ENCODE measurements around the gene FHIT.

The FHIT gene

DNA sequence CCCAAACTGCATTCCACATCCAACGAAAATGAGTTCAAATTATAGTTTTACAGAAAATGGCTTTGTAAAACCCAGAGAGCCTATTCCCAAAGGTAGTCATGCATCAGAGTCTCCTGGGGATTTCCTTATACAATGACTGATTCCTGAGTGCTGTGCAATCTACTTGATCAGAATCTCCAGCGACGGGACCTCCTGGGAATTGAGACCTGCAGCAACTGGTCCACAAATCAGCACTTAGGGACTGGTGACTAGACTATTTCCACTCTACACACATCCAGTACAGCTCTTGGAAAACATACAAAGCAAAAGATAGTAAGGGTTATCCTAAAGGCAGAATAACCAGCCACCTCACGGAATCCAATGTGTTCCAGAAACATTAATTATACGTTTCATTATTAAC, 1330.4 kb downstream of the FHIT start:
- no peak for DNase-seq (ENCODE audit: low read depth in 2 of 3, low spot score in 1 of 3)

DNA sequence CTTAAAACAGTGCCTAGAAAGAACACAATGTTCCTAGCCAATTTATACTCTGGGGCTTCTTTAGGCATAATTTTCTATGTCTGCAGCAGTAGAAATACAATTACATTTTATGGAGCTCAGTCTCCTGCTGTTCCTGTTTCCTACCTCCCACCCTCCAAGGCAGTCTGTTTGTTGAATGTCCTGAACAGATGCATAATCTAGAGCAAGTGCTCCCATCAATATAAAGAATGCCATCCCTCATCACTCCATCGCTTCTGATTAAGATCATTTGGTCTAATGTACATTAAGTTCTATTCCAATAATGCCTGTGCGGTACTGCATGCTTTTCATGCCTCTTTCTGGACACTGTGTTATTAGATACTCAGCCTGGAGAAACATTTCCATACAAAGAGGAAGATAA, 1331.7 kb downstream of the FHIT start:
- no peak for DNase-seq (ENCODE audit: low read depth in 2 of 3, low spot score in 1 of 3)

DNA sequence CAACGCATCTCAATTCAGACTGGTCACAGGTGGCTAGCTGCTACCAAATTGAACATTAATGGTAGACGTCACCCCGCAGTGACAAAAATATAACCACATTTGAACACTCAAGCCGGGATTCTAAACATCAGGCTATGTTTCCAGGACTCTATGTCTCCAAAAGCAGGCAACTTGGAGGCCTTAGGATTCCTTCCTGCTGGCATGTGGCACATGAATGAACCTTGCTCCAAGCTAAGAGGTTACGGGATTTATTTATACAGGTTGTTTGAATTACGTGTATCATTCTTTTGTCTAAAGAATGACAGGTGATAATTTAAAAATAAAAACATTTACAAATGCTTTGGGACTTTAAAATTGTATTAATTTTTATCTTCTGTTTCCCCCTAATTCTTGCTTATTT, 1337.0 kb downstream of the FHIT start:
- no peak for DNase-seq (ENCODE audit: low read depth in 2 of 3, low spot score in 1 of 3)

DNA sequence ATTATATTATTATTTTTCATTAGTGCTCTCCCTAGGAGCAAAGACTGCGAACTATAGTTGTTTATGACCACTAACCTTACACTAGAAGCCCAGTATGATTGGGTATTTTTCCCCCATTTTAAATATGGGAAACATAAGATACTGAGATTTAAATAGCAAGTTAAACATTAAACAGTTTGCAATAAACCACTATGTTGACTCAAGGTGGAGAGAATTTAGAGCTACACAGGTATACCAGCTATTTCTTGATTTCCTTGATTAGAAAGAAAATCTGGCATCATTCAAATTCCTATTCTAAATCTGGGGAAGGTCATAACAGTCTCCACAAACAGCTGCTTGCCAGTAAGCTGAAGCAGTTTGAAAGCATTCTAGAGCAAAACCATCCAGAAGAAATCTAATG, 1337.6 kb downstream of the FHIT start:
- DNase-seq (ENCODE audit: low read depth in 2 of 3, low spot score in 1 of 3), result no peak

DNA sequence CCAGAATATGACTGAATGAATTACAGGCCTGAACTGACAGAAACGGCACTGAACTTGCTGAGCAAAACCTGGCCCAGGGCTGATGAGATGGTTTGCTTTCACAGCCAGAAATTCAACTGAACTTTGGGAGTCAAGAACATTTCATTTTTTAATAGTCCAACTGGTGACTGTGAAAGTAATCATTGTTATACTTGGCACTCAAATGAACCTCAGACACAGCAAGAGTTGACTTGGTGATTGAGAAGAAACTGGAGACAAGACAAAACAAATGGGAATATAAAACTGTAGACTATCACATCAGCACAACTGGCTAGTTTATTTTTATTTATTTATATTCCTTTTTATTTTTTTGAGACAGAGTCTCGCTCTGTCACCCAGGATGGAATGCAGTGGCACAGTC, 1342.6 kb downstream of the FHIT start:
- no peak for DNase-seq (ENCODE audit: low read depth in 2 of 3, low spot score in 1 of 3)

DNA sequence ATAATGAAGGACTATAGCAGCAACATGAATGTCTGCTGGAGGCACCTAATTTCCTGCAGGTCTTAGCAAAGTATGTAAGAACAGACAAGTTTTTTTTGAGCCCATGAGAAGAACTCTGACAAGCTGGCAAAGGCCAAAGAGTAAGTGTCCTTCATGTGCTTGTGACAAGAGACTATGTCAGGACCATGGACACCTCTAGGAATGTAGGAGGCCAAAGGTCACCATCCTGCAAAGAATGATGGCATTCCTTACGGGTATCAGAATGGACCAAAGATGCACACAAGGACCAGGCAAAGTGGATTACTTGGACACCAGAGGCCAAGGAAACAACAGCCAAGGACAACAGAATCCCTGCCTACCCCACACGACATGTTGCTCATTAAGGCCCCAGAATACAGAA, 1343.0 kb downstream of the FHIT start:
- DNase-seq (ENCODE audit: low read depth in 2 of 3, low spot score in 1 of 3), result no peak

DNA sequence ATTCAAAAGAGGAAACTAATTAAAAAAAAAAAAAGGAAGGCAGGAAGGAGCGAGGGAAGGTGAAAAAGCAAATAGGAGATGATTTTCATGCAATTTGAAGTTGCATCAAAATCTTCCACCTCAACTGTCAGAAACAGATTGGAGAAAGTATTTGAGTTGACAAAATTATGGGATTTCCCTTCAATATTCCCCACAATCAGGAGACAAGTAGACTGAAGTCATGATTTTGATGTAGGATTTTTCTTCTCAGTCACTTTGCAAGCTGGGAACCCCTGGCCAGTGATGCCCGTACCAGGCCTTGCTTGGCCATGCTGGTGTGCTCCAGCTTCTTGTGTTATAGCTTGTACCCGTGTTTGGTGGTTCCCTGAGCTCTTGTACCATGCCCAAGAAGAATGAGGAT, 1347.0 kb downstream of the FHIT start:
- DNase-seq (ENCODE audit: low read depth in 2 of 3, low spot score in 1 of 3), result no peak

DNA sequence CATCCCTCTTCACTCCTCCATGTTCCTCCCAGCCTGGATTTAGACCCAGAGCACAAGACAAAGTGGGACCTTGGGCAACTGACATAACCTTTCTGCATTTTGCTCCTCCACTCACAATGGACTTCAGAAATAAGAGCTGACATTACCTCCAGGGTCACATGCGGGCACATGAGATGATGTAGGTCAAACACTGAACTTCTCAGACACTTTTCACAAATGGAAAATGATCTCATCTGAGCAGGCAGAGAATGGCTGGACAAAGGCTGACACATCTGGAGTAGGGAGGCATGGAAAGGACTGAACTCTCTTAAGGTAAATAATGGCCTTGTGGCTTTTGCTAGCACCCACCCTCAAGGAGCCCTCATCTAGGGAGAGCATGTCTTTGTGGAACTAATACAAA, 1352.2 kb downstream of the FHIT start:
- no peak for DNase-seq (ENCODE audit: low read depth in 2 of 3, low spot score in 1 of 3)

DNA sequence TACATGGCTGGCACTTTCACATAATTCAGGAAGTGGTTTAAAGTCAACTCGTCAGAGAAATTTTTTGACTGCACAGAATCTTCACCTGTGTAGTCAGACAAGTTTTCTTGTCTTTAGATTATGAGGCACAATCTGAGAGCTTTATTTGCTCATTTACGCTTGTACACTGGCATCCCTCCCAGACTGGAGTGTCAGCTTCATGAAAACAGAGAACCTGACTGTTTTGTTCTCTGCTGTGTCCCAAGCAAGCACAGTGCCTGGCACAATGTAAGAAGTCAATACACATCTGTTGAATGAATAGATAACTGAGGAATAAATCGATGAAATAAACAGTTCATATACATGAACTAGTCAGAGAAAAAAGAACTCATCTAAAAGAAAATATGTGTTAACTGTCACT, 1355.3 kb downstream of the FHIT start:
- no peak for DNase-seq (ENCODE audit: low read depth in 2 of 3, low spot score in 1 of 3)

DNA sequence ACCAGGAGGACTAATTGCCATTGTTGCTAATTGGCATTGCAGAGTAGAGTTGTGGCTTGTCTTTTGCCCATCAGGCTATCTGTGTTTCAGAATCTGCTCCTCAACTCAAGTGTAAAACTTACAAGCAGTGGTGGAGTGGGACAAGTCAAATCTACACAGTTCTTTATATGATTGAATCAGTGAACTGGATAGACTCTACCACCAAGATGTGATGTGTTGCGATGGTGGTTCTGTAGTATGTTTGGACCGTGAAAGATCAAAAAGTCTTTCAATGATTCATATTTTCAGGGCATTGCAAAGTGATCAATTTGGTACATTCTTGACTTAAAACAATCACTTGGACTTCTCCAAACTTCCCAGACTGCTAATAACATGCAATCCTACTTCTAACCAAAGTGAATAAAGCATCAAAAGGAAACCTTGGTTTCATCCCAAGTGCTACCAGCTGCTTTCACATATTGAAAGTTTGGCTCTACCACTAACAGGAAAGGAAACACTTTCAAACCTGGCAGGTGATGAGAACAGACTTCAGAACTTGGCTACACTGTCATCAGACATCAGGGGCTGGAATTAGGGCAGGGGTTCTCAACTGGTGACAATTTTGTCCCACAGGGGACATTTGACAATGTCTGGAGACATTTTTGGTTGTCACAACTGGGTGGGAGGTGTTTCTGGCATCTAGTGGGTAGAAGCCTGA, 1356.7 kb downstream of the FHIT start:
- DNase-seq (ENCODE audit: low read depth in 2 of 3, low spot score in 1 of 3), result no peak

DNA sequence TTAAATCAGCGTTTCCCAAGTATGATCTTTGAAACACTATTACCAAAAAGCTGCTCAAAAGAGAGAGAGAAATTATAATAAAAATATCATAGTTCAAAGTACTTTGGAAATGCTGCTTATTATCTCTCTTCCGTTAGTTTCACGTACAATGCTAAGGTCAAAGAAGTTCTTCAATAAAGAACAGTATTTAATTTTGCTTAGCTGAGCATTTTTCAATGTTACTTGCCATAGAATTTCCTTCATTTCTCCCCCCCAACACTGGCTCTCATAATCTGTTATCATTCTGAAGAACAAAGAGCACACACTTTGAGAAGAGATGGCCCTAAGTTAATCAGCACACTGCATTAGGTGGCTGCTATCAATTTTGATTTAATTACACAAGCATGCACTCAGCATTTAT, 1360.6 kb downstream of the FHIT start:
- DNase-seq (ENCODE audit: low read depth in 2 of 3, low spot score in 1 of 3), result no peak

DNA sequence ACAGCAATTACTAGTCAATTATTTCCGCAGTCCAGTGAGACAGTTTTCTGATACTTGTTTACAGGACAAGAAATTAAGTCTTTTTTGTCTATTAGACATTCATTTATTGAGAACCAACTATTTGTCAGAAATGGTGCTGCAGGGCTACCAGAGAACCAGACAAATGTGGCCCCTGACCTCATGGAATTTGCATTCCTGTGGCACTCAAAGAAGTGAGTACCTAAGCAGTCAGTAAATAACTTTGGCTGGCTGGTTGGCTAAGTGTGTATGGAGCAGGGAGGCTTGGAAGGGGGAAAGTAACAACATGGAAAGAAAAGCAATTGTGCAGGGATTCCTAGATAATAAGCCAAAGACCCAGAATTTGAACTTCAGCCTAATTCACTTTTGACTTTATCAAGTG, 1364.5 kb downstream of the FHIT start:
- no peak for DNase-seq (ENCODE audit: low read depth in 2 of 3, low spot score in 1 of 3)

DNA sequence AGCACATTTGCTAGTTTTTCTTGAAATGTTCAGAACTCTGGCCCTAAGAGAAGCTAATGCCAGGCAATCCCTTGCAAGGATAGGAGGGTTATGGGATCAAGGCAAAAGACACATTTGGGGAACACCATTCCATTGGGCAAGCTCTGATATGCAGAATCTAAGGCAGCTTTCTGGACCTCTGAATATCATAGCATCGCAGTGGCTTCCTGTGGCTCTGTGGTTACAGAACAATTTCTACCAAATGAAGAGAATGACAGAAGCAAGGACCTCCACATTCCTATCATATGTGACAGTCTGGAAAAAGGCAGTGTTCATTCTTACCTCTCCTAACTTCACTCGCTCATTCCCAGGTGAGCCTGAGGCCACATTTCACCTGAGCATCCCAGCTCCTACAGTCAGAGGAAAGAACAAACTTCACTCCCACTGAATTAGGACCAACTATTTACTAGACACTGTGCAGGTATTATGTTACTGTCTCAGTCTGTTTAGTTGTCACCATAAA, 1365.3 kb downstream of the FHIT start:
- no peak for DNase-seq (ENCODE audit: low read depth in 2 of 3, low spot score in 1 of 3)

DNA sequence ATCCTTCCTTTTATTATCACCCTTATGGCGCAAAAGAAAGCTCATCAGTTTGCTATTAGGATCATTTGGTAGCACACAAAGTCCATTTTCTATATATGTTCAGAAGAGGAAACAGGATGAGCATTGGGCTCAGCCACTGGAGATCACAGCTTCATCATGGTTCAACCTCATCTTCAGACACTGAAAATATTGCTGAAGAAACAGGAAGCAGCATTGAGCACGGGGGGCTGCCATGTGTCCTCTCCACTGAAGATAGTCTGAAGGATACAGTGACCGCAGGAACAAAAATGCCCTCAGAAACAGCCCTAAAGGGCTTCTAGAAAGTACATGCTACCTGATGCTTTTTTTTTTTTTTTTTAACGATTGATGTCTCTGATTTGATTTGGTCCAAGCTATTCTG, 1366.2 kb downstream of the FHIT start:
- no peak for DNase-seq (ENCODE audit: low read depth in 2 of 3, low spot score in 1 of 3)

DNA sequence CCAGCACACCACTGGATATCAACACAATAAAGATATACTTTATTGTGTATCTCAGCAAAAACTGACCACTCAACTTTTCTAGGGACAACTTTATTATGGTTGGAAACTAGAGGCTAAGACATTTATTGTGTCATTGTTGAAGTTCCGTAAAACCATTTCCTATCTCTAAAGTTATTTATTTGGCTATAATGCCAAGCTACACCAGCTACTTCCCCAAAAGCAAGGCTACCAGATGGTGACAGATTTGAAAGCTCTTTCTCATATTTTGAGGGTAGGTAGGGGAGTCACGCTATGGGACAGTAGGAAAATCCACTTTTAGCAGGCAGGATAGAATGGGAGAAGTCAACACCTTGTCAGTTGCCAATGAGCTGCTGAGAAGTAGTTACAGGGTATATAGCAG, 1366.8 kb downstream of the FHIT start:
- no peak for DNase-seq (ENCODE audit: low read depth in 2 of 3, low spot score in 1 of 3)

DNA sequence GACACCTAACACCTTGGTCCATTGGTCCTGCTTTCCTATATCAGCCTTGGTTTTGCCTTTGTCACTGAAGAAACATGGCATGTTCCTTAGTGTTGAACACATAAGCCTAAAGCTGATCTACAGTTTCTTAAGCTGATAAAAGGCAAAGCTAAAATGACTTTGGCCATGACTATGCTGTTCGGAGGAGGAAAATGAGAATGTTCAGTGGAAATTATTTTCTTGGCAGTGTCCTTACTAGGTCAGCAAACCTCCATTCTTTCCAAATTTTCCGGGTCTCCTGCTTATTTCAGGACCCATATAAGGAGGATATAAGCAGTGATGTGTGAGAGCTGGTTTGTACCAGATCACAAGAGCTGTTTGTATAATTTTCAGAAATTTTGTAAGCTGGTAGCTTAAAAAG, 1368.5 kb downstream of the FHIT start:
- DNase-seq (ENCODE audit: low read depth in 2 of 3, low spot score in 1 of 3), result no peak

DNA sequence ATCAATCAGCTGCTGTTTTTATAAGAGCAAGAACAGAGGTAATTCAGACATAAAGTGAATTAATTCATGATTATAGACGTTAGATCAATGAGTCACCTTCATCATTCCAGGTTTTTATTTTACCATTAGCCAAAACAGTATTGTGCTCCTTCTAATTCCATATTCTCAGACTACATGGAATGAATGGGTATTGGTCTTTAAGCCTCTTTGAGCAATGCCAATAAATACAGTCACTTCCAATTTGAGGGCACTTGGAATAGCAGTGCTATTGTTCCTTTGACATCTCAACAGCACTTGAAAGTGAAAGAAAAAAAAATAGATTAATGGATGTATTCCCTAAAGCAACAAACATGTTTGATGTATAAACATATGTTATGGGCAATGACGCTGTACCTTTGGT, 1370.5 kb downstream of the FHIT start:
- no peak for DNase-seq (ENCODE audit: low read depth in 2 of 3, low spot score in 1 of 3)

DNA sequence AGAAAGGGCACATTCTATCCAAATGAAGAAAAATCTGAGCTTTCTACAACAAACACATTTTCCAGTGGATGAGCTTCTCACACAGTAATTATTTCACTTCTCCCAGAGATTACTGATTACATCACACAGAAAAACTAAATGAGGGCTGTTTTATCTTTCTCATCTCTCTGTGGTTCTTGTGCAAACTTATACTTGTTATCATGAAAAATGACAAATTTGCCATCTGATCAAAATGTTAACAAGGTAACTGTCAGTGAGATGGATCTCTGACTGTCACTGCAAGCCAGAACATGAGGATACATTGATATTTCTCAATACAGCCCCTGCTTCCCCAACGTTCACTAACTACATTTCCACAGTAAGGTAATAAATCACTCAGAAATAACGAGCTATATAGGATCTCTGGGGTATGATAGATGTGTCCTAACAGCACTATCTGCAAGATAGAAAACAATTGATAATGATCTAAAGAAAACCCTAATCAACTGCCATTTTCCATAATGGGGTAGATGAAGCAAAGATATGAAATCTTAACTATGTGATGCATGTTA, 1372.1 kb downstream of the FHIT start:
- no peak for DNase-seq (ENCODE audit: low read depth in 2 of 3, low spot score in 1 of 3)

DNA sequence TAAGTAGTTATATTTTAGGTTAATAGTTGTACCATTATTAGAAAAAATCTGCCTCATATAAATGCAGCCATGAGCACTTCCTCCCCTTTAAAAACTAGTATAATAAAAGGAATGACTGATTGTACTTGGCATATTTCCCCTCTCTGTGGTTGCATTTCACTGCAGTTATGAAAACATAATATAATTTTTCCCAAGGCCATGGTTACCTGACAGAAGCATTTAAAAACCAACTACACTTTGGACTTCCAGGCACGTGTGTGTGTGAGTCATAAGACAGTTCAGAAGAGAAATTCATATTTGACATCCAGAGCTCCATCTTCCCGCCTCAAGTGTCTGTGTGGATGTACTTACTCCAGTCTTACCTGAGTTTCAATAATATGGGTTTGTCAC, 1373.2 kb downstream of the FHIT start:
- DNase-seq (ENCODE audit: low read depth in 2 of 3, low spot score in 1 of 3), result no peak

DNA sequence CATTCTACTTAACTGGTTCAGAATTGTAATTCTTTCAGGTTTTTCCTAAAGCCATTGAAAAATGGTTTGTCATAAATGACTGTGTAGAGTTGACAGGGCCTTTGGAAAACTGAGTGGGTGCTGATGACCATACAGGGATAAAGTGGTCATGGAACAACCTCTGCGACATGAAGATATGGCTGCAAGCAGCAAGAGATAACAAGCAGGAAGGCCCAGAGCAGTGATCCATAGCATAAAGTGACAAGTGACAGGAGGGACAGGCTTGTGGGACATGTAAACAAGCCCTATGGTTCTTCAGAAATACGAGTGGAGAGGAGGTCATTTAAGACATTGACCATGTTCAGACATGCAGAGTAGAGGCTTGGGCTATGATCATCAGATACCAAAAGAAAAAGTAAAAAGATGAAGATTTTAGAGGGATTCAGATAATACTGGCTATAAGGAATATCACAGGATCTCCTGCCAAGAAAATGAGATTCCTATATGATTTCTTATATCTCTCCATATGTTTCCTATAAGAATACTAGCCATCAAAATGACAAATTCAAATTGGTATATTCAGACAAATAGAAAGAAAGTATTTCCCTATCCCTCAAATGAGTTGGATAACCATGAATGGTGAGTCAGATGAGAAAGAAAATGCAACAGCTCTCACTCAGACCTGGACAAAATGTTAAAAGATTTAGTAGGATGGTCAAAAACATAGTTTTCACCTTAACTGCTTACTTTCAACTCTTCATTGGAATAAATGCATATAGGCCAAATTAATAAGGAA, 1373.8 kb downstream of the FHIT start:
- no peak for DNase-seq (ENCODE audit: low read depth in 2 of 3, low spot score in 1 of 3)

DNA sequence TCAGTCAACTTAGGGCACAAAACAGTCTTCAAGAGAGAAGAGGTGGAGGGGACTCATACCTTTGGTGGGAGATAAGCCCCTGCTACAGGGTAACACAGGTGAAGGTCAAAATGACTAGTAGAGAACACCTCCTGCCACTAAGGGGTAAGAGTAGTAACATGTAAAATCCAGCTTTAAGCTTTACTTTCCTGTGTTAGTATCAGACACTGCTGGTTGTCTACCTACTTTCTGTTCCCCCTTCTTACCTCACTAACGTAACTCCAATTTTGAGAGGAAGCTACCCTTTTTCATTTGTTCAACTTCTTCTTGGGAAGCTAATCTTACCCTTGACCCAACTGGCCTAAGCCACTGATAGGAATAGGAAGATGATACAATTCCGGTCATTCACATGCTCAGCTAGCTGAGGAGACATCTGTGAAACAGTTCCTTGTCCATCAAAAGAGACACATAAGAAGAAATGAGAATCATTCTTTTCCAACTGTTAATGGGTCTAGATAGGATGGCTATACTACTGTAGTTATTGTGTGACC, 1374.7 kb downstream of the FHIT start:
- DNase-seq (ENCODE audit: low read depth in 2 of 3, low spot score in 1 of 3), result no peak

DNA sequence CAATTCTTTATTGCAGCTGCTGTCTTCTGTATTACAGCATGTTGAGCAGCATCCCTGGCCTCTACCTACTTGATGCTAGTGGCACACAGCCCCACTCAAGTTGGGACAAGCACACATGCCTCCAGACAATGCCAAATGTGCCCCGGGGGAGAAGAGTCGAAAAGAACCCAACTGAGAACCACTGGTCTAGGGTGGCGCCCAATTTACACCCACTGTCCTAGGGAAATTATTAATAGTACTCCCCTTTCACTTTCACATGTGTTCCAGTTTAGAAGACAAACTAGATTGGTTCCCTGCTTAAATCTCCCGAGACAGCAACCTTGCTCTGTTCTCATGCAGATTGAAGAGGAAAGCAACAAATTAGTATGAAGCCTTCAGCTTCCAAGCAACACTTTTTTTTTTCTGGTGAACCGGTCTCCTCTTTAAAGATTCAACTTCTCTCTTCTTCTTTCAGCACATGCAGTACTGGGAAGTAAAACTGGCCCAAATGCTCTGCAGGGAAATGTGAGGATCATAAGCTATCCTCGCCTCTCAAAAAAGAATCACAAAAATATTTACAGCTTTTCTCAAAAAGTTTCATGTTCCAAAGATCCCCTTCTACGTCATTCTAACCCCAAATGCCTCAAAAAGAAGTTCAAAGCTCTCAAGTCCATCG, 1377.5 kb downstream of the FHIT start:
- DNase-seq (ENCODE audit: low read depth in 2 of 3, low spot score in 1 of 3), result no peak

Measured in stimulated activated CD4-positive, alpha-beta T cell treated with anti-CD3 and anti-CD28 coated beads, Interleukin-12 subunit alpha, Interleukin-12 subunit beta, amount 100 ng/mL, for 48 hours (primary cell).